Keratinocyte (primary cell): ENCODE data around the gene BEST2. TPM values are rescaled to one million over a fixed set of nuclear protein-coding genes. Genes with fewer than 3 reads are reported as not detected.
A peak's percentile ranks its signal among the peaks of the same experiment; 100 is the strongest.

Experiments
- DNase-seq: peaks from one replicate; pipeline ENCODE4 v3.0.0-alpha.2; 2011; ENCODE audit warnings: low read depth, missing footprints, low spot score
- FAIRE-seq: peaks from 2 replicates; lab custom pipeline; 2011; peaks lifted over from hg19 to GRCh38; lab: Jason Lieb, UNC
- H2AFZ ChIP-seq: 2 replicates; pipeline ENCODE4 v1.6.0; 2012; ENCODE audit warnings: low read length, control low read depth, inconsistent platforms; ENCODE audit not compliant: control insufficient read depth
- H3K27ac ChIP-seq: 2 replicates; pipeline ENCODE4 v1.5.1; 2011; ENCODE audit warnings: low read length; ENCODE audit not compliant: control insufficient read depth, insufficient read depth
- H3K27me3 ChIP-seq: 3 replicates; pipeline ENCODE4 v1.6.0; 2011; ENCODE audit warnings: low read length; ENCODE audit not compliant: control insufficient read depth, insufficient read depth; ENCODE audit errors: extremely low read depth
- H3K36me3 ChIP-seq, 2 experiments: 2 replicates in 1 of 2; 3 replicates in 1 of 2; pipeline ENCODE4 v1.5.1; 2011; ENCODE audit warnings: low read length in 2 of 2, mild to moderate bottlenecking in 1 of 2; ENCODE audit not compliant: control insufficient read depth in 2 of 2, insufficient read depth in 2 of 2; ENCODE audit errors: extremely low read depth in 1 of 2
- H3K4me1 ChIP-seq: 3 replicates; pipeline ENCODE4 v1.5.1; 2011; ENCODE audit warnings: low read length; ENCODE audit not compliant: control insufficient read depth, insufficient read depth; ENCODE audit errors: extremely low read depth
- H3K4me2 ChIP-seq: 3 replicates; pipeline ENCODE4 v1.6.0; 2011; ENCODE audit warnings: low read depth, low read length; ENCODE audit not compliant: control insufficient read depth, insufficient read depth; ENCODE audit errors: extremely low read depth
- H3K4me3 ChIP-seq, 3 experiments: fragments of 200-600 bp in 1 of 3; sonication (generic) in 1 of 3; 2 replicates in 2 of 3; 3 replicates in 1 of 3; pipeline ENCODE4 v1.5.1; 2011 to 2016; ENCODE audit warnings: low read length in 3 of 3, mild to moderate bottlenecking in 3 of 3, control low read depth in 2 of 3, inconsistent platforms in 1 of 3, low read depth in 1 of 3, mixed read lengths in 1 of 3, mixed run types in 1 of 3, moderate library complexity in 1 of 3; ENCODE audit not compliant: control insufficient read depth in 2 of 3, insufficient read depth in 2 of 3; ENCODE audit errors: extremely low read depth in 1 of 3
- H3K79me2 ChIP-seq: 2 replicates; pipeline ENCODE4 v1.6.0; 2012; ENCODE audit warnings: low read length; ENCODE audit not compliant: control insufficient read depth, insufficient read depth
- H3K9ac ChIP-seq: 3 replicates; pipeline ENCODE4 v1.6.0; 2011; ENCODE audit warnings: low read length; ENCODE audit not compliant: control insufficient read depth, insufficient read depth; ENCODE audit errors: extremely low read depth
- H3K9me1 ChIP-seq: 3 replicates; pipeline ENCODE4 v1.6.0; 2011; ENCODE audit warnings: low read length; ENCODE audit not compliant: control insufficient read depth, insufficient read depth; ENCODE audit errors: extremely low read depth
- H3K9me3 ChIP-seq: 2 replicates; pipeline ENCODE4 v1.5.1; 2012; ENCODE audit warnings: low read depth, low read length; ENCODE audit not compliant: control insufficient read depth
- H4K20me1 ChIP-seq: 3 replicates; pipeline ENCODE4 v1.6.0; 2011; ENCODE audit warnings: low read length; ENCODE audit not compliant: control insufficient read depth, insufficient read depth; ENCODE audit errors: extremely low read depth
- EZH2 ChIP-seq: IDR thresholded peaks from one replicate; pipeline ENCODE4 v1.6.1; 2012; ENCODE audit warnings: inconsistent platforms, mild to moderate bottlenecking, low read length, moderate library complexity
- dilution Hi-C: fragments of 300-500 bp; cut with MboI; formaldehyde crosslinking; loops from one replicate; pipeline ENCODE4 v1.7.0; 2020; ENCODE audit warnings: low sequenced_read_pairs; ENCODE audit not compliant: extremely low pct_ligation_motif_present
- polyA plus RNA-seq, 5 experiments: library from polyadenylated mRNA; depleted of rRNA in 3 of 5; stranded (reverse) in 3 of 5; stranded (forward) in 1 of 5; unstranded in 1 of 5; fragments of >200 nt; gene quantifications; 1 replicate in 1 of 5; 2 replicates in 3 of 5; 3 replicates in 1 of 5; pipeline versions ENCODE4 v1.2.1 to v1.2.3, GENCODE V29; 2011 to 2012; ENCODE audit warnings: missing spikeins in 2 of 5, low read depth in 1 of 5, low replicate concordance in 1 of 5
- TF ChIP-seq, protein P1 (sequence below), 3 experiments: IDR thresholded peaks in 1 of 3; conservative IDR thresholded peaks in 1 of 3; optimal IDR thresholded peaks in 1 of 3; 2 replicates in 2 of 3; 3 replicates in 1 of 3; pipeline versions ENCODE3 to v1.5.1; 2011; ENCODE audit warnings: low read length in 3 of 3, mild to moderate bottlenecking in 3 of 3, moderate library complexity in 2 of 3, control low read depth in 1 of 3, inconsistent platforms in 1 of 3; ENCODE audit not compliant: insufficient read depth in 2 of 3; ENCODE audit errors: extremely low read depth in 1 of 3

Gene BEST2
- polyA plus RNA-seq, 1 donor (not counting 4 experiments of a cell fraction or from before 2014, with no cell fraction given), result not detected

DNA sequence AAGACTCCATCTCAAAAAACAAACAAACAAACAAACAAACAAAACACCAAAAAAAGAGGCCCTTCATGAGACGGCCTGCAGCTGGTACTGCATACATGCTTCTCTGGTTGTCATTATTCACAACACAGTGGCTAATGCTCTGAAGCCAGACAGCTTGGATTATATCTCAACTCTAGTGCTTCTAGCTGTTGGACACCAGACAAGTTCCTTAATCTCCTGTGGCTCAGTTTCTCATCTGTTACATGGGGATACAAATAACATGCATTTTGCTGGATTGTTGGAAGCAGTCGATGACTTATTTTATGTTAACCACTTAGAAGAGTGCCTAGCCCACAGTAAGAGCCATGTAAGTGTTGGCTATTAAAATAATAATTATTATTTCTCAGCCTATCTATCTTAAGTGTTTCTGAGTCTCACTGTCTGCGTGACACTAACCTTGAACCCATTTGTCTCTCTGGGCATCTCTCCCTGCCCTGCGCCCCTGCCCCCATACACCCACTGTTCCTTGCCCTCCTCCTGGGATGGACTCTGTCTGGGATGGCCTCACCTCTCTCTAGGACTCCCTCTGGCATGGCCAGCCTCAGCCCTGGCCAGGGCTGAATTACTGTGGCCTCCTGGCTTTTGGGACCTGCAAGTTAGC, 36.6 kb downstream of the BEST2 start:
- Histone ChIP-seq H3K4me3 (no peak overlapping the region), H3K9me1 (no peaks in the 10 kb centered on the region), H3K79me2 (peaks cover 18% of the 10 kb centered on the region), H3K9ac (peak overlapping the region; percentile 97), H4K20me1 (peaks cover 11% of the 10 kb centered on the region), H3K9me3 (no peaks in the 10 kb centered on the region), H3K36me3 (no peaks in the 10 kb centered on the region), H3K27ac (peak overlapping the region; percentile 98), H3K27me3 (no peaks in the 10 kb centered on the region), H2AFZ (peak overlapping the region; percentile 30), H3K4me1 (peaks cover 63% of the 10 kb centered on the region), H3K4me2 (peak overlapping the region; percentile 99)
- TF ChIP-seq EZH2, result no peak
- TF ChIP-seq, protein P1, sequence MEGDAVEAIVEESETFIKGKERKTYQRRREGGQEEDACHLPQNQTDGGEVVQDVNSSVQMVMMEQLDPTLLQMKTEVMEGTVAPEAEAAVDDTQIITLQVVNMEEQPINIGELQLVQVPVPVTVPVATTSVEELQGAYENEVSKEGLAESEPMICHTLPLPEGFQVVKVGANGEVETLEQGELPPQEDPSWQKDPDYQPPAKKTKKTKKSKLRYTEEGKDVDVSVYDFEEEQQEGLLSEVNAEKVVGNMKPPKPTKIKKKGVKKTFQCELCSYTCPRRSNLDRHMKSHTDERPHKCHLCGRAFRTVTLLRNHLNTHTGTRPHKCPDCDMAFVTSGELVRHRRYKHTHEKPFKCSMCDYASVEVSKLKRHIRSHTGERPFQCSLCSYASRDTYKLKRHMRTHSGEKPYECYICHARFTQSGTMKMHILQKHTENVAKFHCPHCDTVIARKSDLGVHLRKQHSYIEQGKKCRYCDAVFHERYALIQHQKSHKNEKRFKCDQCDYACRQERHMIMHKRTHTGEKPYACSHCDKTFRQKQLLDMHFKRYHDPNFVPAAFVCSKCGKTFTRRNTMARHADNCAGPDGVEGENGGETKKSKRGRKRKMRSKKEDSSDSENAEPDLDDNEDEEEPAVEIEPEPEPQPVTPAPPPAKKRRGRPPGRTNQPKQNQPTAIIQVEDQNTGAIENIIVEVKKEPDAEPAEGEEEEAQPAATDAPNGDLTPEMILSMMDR (optimal IDR thresholded peaks at IDR 0.05 in 1 of 3, IDR thresholded peaks at IDR 0.05 in 1 of 3, conservative IDR thresholded peaks at IDR 0.05 in 1 of 3; ENCODE audit: extremely low read depth in 1 of 3, insufficient read depth in 2 of 3, low read length in 3 of 3), result no peak
- dilution Hi-C loops, result no loop called here
- DNase-seq (no peak), FAIRE-seq (no peak)

DNA sequence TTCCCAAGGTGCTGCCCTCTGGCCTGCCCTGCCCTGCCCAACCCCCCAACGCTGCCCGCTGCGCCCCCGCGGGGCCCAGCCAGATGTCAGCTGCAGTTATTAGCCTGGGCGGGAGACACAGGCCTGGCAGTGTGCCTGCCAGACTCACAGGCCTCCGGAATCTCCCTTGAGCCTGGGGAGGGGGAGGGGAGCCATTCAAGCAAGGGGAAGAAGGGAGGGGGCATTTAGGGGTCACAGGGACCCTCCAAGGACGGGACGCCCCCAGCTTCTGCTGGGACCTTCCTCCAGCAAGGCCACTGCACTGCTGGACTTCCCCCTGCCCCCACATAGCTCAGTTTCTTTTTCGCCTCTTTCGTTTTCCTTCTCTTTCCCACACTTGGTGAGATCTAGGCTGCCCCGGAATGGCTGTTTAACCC, 37.1 kb downstream of the BEST2 start:
- Histone ChIP-seq H3K79me2 (peaks cover 19% of the 10 kb centered on the region), H3K9me1 (no peaks in the 10 kb centered on the region), H3K4me3 (peak overlapping the region in 2 of 3 experiments; percentile 48 to 49), H3K36me3 (no peaks in the 10 kb centered on the region), H2AFZ (peak overlapping the region; percentile 46), H4K20me1 (peaks cover 11% of the 10 kb centered on the region), H3K4me1 (peaks cover 58% of the 10 kb centered on the region), H3K9ac (peak overlapping the region; percentile 97), H3K9me3 (no peaks in the 10 kb centered on the region), H3K27ac (peak overlapping the region; percentile 98), H3K4me2 (peak overlapping the region; percentile 99), H3K27me3 (no peaks in the 10 kb centered on the region)
- dilution Hi-C loops, result no loop called here
- FAIRE-seq, result no peak
- DNase-seq, result no peak
- TF ChIP-seq, protein P1 (optimal IDR thresholded peaks at IDR 0.05 in 1 of 3, IDR thresholded peaks at IDR 0.05 in 1 of 3, conservative IDR thresholded peaks at IDR 0.05 in 1 of 3; ENCODE audit: extremely low read depth in 1 of 3, insufficient read depth in 2 of 3, low read length in 3 of 3), result peak in 1 of 3 experiments; percentile 19
- no peak for TF ChIP-seq EZH2
